8988T (cell line): ENCODE data around the gene CPNE5.

Source experiments
- DNase-seq: peaks from one replicate; pipeline ENCODE4 v3.0.0; 2011

The CPNE5 gene

DNA sequence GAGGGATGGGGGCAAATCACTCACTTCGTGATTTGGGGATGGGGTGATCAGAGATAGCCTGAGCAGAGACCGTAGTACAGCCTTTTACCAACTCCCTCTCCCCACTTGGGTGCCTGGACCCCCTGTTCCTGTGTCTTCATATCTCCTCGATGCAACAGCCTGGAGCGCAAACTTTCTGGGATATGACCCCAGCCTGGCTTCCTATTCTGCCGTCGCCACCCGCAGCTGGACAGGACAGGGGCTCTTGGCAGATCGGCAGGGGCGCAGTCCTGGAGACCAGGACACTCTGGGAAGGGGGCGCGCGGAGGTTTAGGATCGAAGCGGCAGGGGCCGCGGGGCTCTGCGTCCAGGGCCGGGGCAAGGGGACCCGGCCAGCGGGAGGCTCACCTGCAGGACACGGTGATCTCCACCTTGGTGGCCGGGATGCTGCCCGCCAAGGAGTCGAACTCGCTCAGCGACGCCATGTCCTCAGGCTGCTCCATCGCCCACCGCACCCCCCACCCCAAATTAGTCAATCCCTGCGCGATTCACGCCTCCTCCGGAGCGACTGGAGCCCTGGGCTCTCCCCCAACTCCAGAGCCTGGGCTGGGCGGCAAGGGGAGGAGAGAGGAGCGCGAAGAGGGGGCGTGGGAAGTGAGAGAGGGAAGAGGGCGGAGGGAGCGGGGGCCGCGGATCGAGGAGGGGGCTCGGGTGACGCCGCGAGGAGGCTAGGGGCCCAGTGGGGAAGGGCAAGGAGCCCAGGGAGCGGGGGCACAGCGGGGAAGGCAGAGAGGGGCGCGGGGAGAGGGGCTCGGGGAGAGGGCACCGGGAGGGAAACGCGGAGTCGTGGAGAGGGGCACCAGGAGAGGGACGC is at the start of gene CPNE5:
Gene CPNE5, minus strand, starts transcription at position 549 of the 853 bp plus-strand sequence. Its CDS starts 67 bp downstream, at position 482.
- DNase-seq: no peak

- no peak for DNase-seq
Observed at GRCh38 chr6:36888115-36888643, 48.9 kb upstream of the CPNE5 start.

DNA sequence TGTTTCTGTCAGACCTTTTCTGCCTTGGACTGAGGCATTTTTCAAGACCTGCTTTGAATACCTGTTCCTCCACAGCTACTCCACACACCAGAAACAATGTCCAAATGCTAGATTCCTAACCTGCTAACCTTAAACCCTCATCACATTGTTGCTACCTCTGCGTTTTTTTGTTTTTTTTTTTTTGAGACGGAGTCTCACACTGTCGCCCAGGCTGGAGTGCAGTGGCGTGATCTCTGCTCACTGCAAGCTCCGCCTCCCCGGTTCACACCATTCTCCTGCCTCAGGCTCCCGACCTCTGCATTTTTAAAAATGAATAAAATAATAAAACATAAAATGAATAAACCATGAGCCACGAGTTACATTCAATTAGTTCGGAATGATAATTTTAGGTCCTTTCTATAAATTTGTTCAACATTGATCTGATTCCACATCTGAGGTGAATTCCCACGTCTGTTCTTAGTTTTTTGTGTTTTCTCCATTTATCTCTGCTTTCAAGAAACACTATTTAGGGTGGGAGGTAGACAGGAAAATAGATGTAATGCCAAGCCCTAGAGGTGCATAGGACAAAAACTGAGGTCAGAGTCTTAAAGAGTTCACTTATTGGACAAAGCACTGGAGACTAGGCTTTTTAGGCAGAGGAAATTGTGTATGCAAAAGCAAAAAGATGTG is 47.8 kb upstream of the CPNE5 start:
- DNase-seq: no peak

DNA sequence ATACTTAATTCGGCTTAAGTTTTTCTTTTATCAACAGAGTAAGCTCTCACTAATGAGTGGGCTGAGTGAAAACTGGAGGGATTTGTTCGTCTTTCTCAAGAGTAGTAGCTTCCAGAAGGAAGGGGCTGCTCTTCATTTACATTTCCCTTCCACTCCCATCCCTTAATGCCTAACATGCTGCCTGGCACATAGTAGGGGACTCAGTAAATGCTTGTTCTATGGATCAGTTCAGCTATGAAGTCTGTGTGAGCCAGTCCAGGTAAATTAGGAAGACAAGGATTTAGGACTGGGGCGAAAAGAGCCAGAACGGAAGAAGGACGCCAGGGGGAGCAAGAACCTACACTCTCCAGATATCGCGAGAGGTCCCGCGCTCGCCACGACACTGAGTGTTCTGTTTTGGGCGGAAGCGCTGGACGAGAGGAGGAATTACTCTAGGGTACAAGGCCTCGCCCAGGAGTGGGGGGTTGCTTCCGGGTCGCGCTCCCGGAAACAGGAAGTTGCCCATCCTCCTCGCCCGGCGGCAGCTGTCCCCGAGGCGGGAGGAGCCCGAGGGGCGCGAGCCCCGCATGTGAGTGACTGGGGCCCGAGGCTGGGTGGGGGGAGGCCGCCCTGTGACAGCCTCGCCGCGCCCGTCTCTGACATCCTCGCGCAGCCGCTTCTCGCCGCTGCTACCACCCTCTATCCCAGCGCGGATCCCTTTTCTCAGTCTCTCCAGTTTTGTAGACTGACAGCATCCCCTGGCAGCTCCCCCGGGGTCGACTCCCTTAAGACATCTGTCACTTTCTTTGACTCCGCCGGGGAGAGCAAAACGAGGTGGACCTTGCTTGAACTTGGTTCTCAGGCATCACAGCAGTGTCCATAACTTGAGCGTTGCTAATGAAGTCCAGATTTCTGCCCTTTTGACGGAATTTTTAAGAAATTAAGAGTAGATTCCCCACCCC is 46.5 kb upstream of the CPNE5 start, which contains the start of gene C6orf89:
Gene C6orf89, plus strand, starts transcription at position 492 of the 941 bp plus-strand sequence. CDS start 13,493 bp downstream, outside the sequence.
- peak; percentile 71 for DNase-seq

DNA sequence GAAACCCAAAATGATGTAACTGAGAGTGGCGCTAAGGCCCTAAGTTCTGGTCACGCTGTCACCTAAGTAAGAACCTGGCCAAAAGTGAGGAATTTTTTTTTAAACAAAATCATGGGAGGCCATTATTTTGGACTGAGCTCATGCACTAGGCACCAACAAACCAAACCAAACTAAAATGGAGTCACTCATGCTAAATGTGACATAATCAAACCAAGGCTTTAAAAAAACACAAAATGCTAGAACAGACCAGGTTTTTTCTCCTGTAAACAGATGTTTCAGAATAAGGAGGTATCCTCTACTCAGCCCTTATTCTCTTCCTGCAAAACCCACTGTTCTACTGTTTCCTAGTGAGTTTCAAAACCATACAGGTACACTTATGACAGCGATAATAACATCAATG is 45.4 kb upstream of the CPNE5 start:
- DNase-seq: no peak

DNA sequence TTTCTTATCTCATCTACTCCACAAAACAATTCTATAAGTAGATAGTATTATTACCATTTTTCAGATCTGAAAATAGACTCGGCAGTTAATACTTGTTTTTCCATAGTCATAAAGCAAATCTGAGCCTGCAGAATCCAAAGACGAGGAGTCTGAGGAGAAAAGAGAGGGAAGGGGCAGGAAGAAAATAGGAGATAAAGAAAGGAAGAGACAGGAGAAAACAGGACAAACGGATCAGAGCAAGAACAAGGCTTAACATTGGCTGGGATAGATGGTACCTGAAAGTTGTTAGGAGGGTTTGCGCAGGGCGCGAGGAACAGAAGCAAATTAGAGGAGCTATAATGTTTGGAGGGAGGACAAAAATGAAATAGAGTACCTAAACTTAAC is 36.0 kb upstream of the CPNE5 start:
- DNase-seq: no peak

- DNase-seq: peak; percentile 71
Observed at GRCh38 chr6:36874443-36875249, 35.4 kb upstream of the CPNE5 start, which contains the start of gene PPIL1. TSS of gene PPIL1 (minus strand) at chr6:36874803. CDS start at chr6:36874772, 31 bp downstream.

DNA sequence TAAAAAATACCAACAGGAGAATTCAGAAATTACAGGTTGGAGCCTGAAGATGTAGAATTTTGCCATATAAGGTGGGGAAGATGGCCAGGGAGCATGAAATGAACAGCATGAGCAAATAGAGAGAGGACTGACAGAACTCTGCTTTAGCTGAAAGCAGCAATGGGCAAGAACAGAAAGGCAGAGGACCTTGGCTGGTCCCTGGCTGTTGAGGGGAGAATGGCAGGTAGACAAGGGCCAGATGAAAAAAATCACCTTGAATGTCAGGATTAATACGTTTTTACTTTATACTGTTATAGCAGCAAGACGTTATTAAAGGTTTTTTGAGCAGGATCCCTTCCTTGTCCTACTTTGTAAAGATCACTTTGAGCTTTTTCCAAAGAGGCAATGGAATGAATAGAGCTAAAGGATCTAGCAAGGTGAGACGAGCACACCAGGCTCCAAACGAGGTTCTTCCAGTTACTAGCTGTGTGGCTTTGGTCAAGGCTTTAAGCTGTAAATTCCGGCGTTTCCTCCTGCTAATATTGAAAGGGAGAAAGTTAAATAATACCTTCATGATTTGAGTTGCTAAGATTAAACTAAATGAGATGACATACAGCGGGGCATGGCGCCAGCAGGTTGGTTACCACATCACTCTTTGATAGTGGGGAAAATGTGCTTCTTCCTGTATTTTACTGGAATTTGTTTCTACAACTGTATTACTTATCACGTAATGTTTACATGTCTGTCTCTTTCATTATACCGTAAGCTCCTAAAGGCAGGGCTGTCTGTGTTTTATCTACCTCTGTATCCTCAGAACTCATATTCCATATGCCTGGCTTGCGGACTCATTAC is 34.6 kb upstream of the CPNE5 start:
- DNase-seq: no peak

DNA sequence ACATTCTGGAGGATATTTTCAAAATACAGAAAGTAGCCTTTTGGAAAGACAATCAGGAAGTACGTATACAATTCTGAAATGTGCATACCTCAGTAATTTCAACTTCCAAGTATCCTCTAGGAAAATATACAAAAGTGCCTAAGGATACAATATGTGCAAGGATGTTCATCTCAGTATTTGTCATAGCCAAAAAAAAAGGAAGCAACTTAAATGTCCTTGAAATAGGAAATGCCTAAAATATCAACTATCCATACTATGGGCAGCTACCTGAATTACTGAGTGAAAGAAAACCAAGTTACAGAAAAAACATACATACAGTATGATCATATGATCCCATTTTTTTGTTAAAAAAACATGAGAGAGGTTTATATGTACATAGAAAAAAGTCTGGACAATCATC is 33.9 kb upstream of the CPNE5 start:
- DNase-seq: no peak

- no peak for DNase-seq
Observed at GRCh38 chr6:36871686-36872085, 32.4 kb upstream of the CPNE5 start.

- no peak for DNase-seq
Observed at GRCh38 chr6:36867471-36868224, 28.4 kb upstream of the CPNE5 start.

- no peak for DNase-seq
Observed at GRCh38 chr6:36865835-36866234, 26.6 kb upstream of the CPNE5 start.

GRCh38 chr6:36863670-36864540 is 24.7 kb upstream of the CPNE5 start:
- no peak for DNase-seq

DNA sequence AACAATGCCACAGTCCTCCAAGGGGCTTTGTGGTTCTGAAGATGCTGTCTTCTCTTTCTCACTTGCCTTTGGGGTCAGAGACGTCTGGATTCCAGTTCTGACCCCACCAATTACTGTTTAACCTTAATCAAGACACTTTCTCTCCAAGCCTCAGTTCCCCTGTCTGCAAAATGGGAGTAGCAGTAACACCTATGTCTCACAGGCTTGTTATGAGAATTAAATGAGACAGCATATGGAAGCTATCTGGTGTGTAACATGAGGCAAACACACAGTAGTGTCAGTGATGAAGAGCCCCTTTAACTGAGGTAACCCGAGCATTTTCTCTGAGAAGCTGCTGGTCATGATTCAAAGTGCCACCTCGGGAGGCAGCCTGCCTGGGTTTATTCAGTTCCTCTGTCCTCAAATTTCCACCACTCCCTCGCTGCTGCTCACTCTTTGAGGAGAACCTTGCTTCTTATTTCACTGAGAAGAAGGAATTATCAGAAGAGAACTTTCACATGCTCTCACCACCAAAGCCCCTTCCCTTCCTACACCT is 23.7 kb upstream of the CPNE5 start:
- no peak for DNase-seq

- DNase-seq: no peak
Observed at GRCh38 chr6:36862164-36862847, 23.1 kb upstream of the CPNE5 start.

- DNase-seq: no peak
Observed at GRCh38 chr6:36860126-36860525, 20.9 kb upstream of the CPNE5 start.

DNA sequence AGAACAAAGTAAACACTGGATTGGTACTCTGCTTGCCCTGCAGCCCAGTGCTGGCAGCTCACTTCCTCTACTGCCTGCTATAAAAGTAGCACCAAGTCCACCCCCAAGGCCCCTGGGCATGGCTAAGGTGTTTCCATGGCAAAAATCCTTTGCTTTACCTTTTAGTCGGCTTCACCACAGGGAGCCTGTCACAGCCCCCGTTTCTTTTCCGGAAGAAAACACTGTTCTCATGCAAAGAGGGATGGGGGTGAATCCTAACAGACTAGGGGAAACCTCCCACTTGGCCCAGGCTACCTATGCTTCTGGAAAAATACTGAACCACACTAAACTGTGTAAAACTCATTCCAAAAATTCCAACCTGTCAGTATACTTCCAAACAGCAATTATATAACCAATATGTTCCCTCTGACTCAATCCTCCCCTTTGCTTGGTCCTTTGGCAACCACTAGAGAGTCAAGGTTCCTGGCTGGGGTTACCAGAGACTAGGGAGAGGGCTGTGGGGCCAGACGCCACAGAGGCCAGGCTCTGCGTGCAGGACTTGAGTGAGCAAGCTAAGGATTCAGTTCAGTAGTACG is 19.2 kb upstream of the CPNE5 start:
- no peak for DNase-seq

GRCh38 chr6:36857325-36857724 is 18.1 kb upstream of the CPNE5 start:
- no peak for DNase-seq
